A172 (cell line): Measurements from ENCODE around the gene MRPL24. TPM values are rescaled to one million over a fixed set of nuclear protein-coding genes. Genes with fewer than 3 reads are reported as not detected.
A peak's percentile ranks its signal among the peaks of the same experiment; 100 is the strongest.
"Not testable (repeated sequence)": the region's sequence is repeated elsewhere in the genome, so short reads cannot be mapped to it uniquely, and the experiment has no call there.

Experiments used
- DNase-seq: peaks from one replicate; pipeline ENCODE4 v3.0.0-alpha.2; 2015; ENCODE audit warnings: low spot score
- total RNA-seq: library from RNA; depleted of rRNA; stranded (reverse); fragments of >200 nt; shearing (Covaris generic); gene quantifications from 2 replicates; pipeline ENCODE4 v1.2.3, GENCODE V29; 2014

Gene MRPL24
- total RNA-seq, 1 experiment from 2014 or later: 138 TPM

- no peak for DNase-seq
These were observed 19.4 kb upstream of the MRPL24 start for GRCh38 chr1:156760092-156760795.

GRCh38 chr1:156757572-156758253 is 16.8 kb upstream of the MRPL24 start:
- not testable (repeated sequence) for DNase-seq

GRCh38 chr1:156756355-156756754 is 15.5 kb upstream of the MRPL24 start:
- DNase-seq: no peak

GRCh38 chr1:156755527-156755950 is 14.7 kb upstream of the MRPL24 start:
- no peak for DNase-seq

- DNase-seq: no peak
These were observed 13.3 kb upstream of the MRPL24 start for GRCh38 chr1:156754219-156754618.

- DNase-seq: no peak
These were observed 12.1 kb upstream of the MRPL24 start for GRCh38 chr1:156752843-156753482.

- DNase-seq: peak; percentile 84
These were observed 11.0 kb upstream of the MRPL24 start for GRCh38 chr1:156751757-156752481.

GRCh38 chr1:156751451-156751756 is 10.5 kb upstream of the MRPL24 start, which contains the start of gene HDGF:
Gene HDGF, minus strand, starts transcription at chr1:156751675. Its CDS starts 246 bp downstream, at chr1:156751429.
- no peak for DNase-seq

GRCh38 chr1:156750711-156751450 is 10.0 kb upstream of the MRPL24 start:
- no peak for DNase-seq

GRCh38 chr1:156750191-156750672 is 9.3 kb upstream of the MRPL24 start:
- peak; percentile 26 for DNase-seq

- DNase-seq: no peak
These were observed 8.7 kb upstream of the MRPL24 start for GRCh38 chr1:156749419-156750118.

- peak; percentile 76 for DNase-seq
These were observed 8.0 kb upstream of the MRPL24 start for GRCh38 chr1:156748670-156749418.

- DNase-seq: peak; percentile 38
These were observed 7.1 kb upstream of the MRPL24 start for GRCh38 chr1:156747742-156748669.

GRCh38 chr1:156746728-156747631 is 6.1 kb upstream of the MRPL24 start:
- DNase-seq: peak; percentile 95

- no peak for DNase-seq
These were observed 5.5 kb upstream of the MRPL24 start for GRCh38 chr1:156746406-156746727.

- DNase-seq: no peak
These were observed 5.0 kb upstream of the MRPL24 start for GRCh38 chr1:156745881-156746280.

- DNase-seq: no peak
These were observed 4.0 kb upstream of the MRPL24 start for GRCh38 chr1:156744786-156745419.
